Measurements from ENCODE around the gene RMC1. TPM values are rescaled to one million over a fixed set of nuclear protein-coding genes. Genes with fewer than 3 reads are reported as not detected.

Gene RMC1
- total RNA-seq, 1 experiment from 2014 or later, result 38.4 TPM

GRCh38 chr18:23573626-23574431, 70.5 kb downstream of the RMC1 start:
- DNase-seq (ENCODE audit: low read depth, low spot score), result no peak
- intact Hi-C loops (cut with micrococcal nuclease), result no loop called here
- H3K4me3 ChIP-seq (replicated peaks in 1 of 2; ENCODE audit: low read depth in 1 of 2, low read length in 2 of 2), result no peak overlapping the region
- no peak overlapping the region; the same call in 1 of the 2 replicates for H3K4me2 ChIP-seq (ENCODE audit: low read length)
- no peak overlapping the region for H3K9ac ChIP-seq (ENCODE audit: low read length)
- no peak overlapping the region for H3K27ac ChIP-seq (ENCODE audit: low read depth, low read length)
- CTCF ChIA-PET, result no interaction called here
- H3K9me3 ChIP-seq (ENCODE audit: control insufficient read depth in 1 of 2, insufficient read depth in 1 of 2, low read depth in 1 of 2, low read length in 2 of 2), result no peaks in the 10 kb centered on the region
- no peaks in the 10 kb centered on the region for H3K27me3 ChIP-seq (ENCODE audit: insufficient read depth, low read length)
- peaks cover 0 to 7% of the 10 kb centered on the region in 2 experiments; a peak in 2 of 4 replicates for H3K4me1 ChIP-seq (ENCODE audit: control insufficient read depth in 1 of 2, insufficient read depth in 2 of 2, low read length in 2 of 2)
- H4K20me1 ChIP-seq (ENCODE audit: insufficient read depth), result no peaks in the 10 kb centered on the region
- POLR2A ChIA-PET, result no interaction called here
- TF ChIP-seq ZFX (IDR thresholded peaks at IDR 0.05), result no peak
- no peak for TF ChIP-seq MAX (IDR thresholded peaks at IDR 0.05)
- no peak for TF ChIP-seq TCF7L2 (IDR thresholded peaks at IDR 0.05; ENCODE audit: borderline replicate concordance, extremely low read depth, insufficient read depth, insufficient read length)
- TF ChIP-seq EZH2 (IDR thresholded peaks at IDR 0.05), result no peak
- TF ChIP-seq ZNF274 (IDR thresholded peaks at IDR 0.05; ENCODE audit: low read depth, low read length), result no peak
- no peak for TF ChIP-seq POLR2A (IDR thresholded peaks at IDR 0.05; ENCODE audit: borderline replicate concordance, extremely low read depth, insufficient read depth, insufficient read length)
- TF ChIP-seq REST (IDR thresholded peaks at IDR 0.05; ENCODE audit: low read depth), result no peak
- no peak for TF ChIP-seq FOSL1 (IDR thresholded peaks at IDR 0.05; ENCODE audit: low read depth)
- no peak for TF ChIP-seq SRF (IDR thresholded peaks at IDR 0.05; ENCODE audit: low read depth)
- no peak for TF ChIP-seq ATF3 (IDR thresholded peaks at IDR 0.05)
- TF ChIP-seq CTCF (IDR thresholded peaks at IDR 0.05 in 2 of 3, conservative IDR thresholded peaks at IDR 0.05 in 1 of 3; ENCODE audit: borderline replicate concordance in 1 of 3, insufficient read depth in 1 of 3, low read depth in 2 of 3, low read length in 2 of 3), result no peak
- TF ChIP-seq SP1 (IDR thresholded peaks at IDR 0.05; ENCODE audit: low read depth), result no peak
- no peak for TF ChIP-seq ELF1 (IDR thresholded peaks at IDR 0.05; ENCODE audit: borderline replicate concordance, low read depth)
- no peak for TF ChIP-seq CEBPB (IDR thresholded peaks at IDR 0.05; ENCODE audit: low read depth)
- TF ChIP-seq EZH2phosphoT487 (IDR thresholded peaks at IDR 0.05; ENCODE audit: borderline replicate concordance), result no peak
- no peak for TF ChIP-seq RAD21 (IDR thresholded peaks at IDR 0.05; ENCODE audit: low read depth)
- no peak for TF ChIP-seq JUND (IDR thresholded peaks at IDR 0.05)
- no peak for TF ChIP-seq POLR2AphosphoS5 (IDR thresholded peaks at IDR 0.05; ENCODE audit: low read depth, low read length)
- TF ChIP-seq YY1 (IDR thresholded peaks at IDR 0.05; ENCODE audit: extremely low read depth, insufficient replicate concordance, low read depth, low read length), result no peak
- BruUV-seq (replicated peaks), result no TSS peak
- no peak for ATAC-seq
- H3K79me2 ChIP-seq (ENCODE audit: insufficient read depth, low read length), result peaks cover 16% of the 10 kb centered on the region
- RAD21 ChIA-PET (ENCODE audit: low non-redundant PET in 1 of 2, low total read pairs in 2 of 2, uncharacterized antibody in 2 of 2, unreplicated experiment in 2 of 2), result no interaction called here
- no peak overlapping the region for H2AFZ ChIP-seq (ENCODE audit: low read depth, low read length, poor library complexity, severe bottlenecking)
- H3K36me3 ChIP-seq (ENCODE audit: control insufficient read depth in 1 of 2, insufficient read depth in 2 of 2, low read length in 2 of 2), result peaks cover 9 to 21% of the 10 kb centered on the region in 2 experiments; a peak in 3 of 4 replicates
- H3K9me2 ChIP-seq (ENCODE audit: insufficient read depth), result no peaks in the 10 kb centered on the region

All from HCT116 (cell line).